NCI-H2171 treated with DMSO at 0.1 percent for 48 hours (cell line): ENCODE data around the gene NR5A2.

Experiments used
- DNase-seq: peaks from one replicate; lab custom pipeline; 2025; lab: John Stamatoyannopoulos, UW

The NR5A2 gene

DNA sequence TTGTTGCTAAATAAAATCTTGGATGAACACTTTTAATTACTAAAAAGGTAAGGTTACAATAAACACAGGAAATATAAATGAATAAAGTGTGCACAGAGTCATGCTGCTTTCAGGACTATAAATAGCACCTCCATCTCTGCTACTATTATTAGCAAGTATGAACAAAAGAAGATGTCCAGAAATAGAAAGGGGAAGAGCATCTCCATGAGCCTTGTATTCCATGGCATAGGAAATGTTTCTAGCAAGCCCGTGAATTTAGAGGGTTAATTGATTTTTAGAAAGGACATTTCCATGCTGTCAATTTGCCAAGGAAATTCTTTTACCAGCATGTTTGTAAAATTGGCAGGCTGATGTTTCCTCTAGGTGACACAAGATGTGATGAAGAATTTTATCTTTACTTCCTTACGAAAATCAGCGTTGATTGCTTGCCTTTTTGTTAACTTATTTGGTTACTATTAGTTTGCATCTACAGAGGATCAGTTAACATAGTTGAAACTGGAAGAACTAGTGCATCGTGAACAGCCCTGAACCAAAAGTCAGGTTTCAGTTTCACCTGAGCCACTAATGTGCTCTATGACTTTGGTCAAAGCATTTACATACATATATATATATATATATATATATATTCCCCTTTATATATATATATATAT, 45.3 kb downstream of the NR5A2 start:
- no peak for DNase-seq

DNA sequence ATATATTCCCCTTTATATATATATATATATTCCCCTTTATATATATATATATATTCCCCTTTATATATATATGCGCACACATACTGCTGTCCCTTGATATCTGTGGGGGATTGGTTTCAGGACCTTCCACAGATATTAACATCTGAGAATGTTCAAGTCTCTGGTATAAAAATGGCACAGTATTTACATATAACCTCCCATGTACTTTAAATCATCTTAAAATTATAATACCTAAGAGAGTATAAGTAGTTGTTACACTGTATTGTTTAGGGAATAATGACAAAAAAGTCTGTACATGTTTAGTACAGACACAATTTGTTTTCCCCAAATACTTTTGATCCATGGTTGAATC, 45.8 kb downstream of the NR5A2 start:
- DNase-seq: no peak

DNA sequence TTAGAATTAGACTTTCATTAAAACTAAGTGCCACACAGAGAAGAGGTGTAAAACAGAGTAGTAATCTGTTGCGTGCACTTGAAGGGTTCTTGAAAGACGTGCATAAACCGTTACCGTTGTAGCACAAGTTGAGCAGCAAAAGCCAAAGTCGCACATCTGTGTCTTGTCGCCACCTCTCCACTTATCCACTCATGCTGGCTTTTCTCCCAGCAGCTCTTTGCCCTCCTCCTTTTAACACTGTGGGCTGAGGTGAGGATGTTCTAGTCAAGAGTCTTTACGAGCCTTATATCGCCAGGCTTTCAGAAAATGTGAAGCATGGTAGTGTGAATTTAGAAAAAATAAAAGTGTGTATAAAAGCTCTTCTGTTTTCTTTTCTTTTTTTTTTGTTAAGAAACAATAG, 48.0 kb downstream of the NR5A2 start:
- peak; percentile 6 for DNase-seq

DNA sequence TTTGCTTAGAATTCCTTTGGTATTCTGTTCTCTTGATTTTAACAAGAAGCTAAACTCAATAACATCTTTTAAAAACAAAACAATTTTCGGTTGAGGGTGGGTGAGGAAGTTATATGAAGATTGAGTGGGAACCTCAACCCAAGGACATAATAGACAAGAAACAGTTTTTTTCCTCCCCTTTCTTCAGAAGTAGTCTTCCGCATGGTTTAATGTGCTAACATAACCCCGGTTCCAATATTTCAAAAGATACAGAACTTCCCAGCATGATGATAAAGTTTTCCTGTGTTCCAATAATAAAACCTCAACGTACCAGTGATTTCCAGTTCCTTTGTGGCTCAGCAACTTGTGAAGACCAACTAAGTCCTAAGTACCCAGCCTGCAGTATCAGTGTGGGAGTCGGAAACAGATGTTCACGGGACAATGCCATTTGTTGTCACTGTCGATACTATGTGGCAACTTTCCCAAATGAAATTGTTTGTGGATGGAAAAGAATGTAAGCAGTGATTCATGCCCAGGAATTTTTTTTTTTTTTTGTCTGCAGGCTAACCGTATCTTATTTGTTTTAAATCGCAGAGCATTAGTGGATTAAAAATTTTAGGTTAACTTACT, 48.5 kb downstream of the NR5A2 start:
- no peak for DNase-seq

DNA sequence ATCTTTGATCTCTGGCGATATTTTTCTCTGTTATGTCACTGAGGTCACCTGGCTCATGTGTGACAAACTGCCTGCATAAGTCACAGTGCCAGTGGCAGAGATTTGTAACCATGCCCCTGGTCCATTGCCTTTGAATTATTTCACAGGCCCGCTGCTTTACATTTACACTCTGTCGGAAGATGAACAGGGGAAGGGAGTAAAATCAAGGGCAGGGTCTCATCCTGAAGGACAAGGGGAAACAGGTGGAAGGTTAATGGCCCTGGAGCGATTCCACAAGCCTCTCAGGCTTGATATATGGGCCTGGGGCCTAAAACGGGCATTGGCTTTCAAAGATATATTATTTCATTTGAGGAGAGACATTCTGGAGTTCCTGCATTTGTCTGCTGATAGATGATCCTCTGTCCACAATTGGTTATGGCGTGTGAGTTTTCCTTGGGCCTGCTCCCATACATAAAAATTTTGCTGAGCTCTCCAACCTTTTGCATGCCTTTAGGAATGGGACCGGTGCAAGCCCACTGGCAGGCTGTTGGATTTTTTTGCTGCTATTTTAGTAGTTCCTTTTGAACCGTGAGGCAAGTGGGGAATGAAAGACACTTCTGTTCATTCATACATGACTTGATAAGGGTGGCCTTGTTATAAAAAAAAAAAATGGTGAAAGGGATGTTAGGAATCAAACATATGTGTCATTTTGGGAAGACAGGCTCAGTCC, 51.9 kb downstream of the NR5A2 start:
- no peak for DNase-seq

DNA sequence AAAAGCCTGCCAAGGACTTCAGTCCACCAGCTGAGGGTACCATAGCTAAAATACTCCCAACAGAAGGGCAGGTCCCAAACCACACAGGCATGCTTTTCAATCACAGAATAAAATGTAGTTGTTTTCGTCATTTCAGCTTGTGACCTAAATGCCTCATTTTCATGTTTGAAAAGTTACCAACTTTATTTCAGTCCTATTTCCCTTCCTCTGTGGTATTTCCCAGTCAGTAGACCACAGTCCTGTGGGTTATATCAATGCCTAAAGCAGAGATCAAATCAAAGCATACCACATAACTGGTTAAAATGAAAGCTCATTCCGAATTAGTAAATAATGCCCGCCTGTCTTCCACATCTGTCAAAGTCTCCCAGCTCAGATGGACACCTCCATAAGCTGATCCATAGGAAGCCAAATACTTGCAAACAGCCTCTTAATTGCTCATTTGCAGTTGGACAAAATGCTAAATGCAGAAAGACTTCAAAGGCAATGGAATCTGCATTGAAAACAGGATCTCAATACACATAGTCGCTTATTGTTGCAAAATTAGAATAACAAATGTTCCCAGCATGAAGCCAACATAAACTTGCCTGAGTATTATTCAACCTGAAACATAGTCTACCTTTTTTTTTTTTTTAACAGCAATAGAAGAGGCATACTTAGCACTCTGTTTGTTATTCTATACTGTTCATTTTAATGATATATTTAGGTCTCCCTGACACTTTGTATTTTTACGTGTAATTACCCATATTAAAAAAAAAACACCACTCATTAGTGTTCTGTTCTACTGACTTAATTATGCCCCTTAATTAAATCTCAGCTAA, 53.9 kb downstream of the NR5A2 start:
- no peak for DNase-seq

DNA sequence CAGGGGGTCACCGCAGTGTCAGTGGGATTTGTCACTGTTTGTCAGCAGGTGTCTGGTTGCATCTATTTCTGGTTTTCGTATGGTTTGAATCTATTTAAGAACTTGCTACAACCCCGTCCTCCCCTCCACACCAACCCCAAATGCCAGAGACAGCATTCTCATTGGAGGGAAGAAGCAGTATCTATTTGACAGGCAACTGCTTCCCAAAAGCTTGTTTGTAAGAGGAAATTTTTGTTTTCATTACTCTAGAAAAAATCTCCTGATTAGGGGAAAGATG, 54.4 kb downstream of the NR5A2 start:
- peak; percentile 10 for DNase-seq

DNA sequence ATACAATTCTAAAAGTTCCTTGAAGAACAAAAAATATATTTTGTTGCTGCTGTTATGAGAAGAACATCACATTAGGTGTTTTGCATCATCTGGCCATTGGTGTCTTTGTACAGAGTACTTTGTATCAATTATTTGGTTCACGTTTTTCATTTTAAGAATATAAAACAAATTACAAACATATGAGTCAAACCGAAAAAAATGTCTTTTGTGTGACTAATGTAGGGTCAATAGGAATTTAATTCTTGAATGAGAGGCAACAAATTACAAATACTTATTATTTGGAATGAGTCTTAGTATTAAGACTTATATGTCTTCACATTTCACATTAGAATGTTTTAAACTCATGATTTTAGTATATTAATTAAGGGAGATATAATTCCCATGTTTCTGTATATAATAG, 54.8 kb downstream of the NR5A2 start:
- no peak for DNase-seq

DNA sequence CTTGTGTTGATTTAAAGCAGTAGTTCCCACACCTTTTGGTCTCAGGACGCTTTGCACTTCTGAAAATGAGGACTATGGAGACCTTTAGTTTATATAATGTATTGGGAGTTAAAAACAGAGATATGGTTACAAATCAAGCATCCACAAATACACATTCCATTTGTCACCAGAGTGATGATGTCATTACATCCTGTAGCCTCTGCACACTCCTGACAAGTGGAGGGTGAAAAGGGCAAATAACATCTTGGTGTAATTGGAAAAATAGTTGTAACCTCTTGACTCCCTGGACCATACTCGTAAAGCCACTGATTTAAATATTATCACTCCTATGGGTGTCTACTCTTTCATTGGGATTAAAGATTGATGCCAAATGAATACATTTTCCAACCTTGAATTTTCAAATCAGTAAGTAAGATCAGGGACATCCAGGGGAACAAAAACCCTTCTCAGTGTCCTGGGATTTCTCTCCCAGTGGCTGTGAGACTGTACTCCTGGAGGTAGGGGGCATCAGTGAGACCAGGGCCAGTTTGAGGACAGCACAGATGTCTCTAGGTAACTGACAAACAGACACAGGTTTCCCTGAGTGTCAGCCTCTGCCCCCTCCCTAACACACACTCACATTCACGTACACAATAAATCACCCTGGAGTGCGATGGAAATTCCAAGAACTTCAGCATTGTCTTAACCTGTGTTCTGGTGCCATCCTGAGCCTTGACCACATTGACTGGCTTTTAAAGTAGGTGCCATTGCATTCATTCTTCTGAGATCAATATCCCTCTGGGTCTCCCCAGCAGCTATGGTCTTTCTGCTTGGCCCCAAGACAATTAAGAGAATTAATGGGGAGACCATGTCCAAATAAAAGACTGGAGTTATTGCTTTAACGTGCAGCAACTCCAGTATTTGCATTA, 63.0 kb downstream of the NR5A2 start:
- DNase-seq: no peak

DNA sequence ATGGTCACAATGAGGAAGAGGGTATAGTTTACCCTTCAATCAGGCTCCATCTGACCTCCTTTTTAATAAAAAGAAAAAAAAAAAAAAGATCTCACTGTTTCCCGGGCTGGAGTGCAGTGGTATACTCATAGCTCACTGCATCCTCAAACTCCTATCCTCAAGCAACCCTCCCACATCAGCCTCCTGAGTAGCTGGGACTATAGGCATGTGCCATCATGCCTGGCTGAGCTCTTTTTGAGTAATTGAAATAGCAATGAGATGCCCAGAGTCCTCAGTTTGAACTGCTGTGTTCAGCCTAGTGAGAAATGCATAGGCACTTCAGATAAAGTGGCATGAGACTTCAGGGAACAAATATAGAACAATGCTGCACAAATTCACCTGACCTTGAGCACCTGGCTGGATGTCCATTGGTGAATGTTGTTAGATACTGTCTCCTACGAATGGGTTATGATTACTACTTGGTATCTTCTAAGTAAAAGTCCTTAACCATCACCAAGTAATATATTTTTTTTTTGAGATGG, 67.6 kb downstream of the NR5A2 start:
- DNase-seq: peak; percentile 46

DNA sequence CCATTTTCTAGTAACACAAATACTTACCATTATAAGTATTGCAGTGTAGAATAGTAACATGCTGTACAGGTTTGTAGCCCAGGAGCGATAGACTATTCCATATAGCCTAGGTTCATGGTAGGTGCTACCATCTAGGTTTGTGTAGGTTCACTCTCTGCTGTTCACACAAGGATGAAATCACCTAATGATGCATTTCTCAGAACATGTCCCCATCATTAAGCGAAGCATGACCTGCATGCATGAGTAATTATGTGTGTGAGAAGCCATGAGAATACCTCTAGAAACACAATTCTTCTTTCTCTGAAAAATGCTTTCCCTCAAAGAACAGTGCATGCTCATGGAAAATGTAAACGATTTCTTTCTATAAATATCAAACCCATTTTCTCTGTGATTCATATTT, 69.3 kb downstream of the NR5A2 start:
- no peak for DNase-seq

DNA sequence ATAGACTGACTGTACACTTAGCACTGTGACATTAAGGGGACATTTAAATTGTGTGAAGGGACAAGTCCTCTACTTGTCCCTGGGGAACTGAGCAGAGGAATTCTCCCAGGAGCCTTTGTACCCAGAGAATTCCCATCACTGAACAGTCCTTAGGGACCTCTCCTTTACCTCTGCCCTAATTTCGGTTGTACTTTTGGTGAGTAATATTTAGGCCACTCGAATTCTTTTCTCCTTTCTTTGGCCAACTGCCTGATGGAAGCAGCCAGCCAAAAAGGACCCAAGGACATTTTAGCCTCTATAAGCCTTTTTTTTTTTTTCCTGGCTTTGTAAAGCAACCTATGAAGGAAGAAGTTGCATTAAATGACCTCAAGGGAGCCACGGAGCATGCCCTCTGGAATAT, 71.5 kb downstream of the NR5A2 start:
- DNase-seq: no peak

DNA sequence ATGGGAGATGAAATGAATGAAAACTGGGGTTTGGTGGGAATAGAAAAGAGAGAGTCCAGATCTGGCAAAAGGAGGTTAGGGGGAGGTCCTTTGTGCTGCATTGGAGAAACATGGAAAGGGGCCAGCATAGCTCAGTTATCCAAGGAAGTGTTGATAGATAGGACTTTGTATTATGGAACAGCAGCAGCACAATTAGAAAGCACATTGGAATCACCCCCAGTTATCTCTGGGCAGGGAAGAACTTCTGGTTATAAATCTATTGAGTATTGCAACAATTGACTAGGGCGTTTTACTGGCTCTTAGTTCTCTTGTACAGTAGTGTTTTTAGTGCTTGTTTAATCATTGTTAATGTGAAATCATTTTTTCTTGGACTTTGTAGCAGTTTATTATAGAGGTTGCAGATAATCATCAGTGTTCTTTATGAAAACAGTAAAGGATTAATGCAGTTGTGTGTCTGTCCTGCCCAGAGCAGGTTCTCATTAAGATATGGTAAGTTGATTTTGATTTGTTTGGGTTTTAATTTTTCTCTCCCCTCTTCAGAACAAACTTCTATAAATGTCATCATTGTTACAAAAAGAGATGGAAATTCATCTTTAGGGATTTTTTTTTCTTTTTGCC, 76.6 kb downstream of the NR5A2 start:
- DNase-seq: no peak

DNA sequence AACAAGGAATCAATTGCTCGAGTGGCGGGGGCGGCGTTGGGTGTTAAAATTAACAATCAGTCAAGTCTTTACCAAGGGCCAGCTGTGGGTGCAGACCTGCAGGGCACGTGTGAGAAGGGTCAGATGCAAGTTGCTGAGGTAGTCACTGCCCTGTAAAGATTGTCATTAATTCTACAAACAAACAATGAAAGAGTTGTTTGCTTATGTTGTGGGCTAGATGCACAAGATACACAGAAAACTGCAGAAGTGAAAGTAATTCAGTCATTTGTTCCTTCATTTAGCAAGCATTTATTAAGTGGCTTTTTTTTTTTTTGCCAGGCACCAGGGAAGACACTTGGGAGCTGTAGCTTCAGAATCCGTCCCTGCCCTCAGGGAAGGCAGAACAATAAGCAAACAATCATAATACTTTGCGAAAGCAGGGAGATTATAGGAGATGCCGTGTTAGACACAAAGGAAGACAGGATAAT, 79.5 kb downstream of the NR5A2 start:
- DNase-seq: no peak

DNA sequence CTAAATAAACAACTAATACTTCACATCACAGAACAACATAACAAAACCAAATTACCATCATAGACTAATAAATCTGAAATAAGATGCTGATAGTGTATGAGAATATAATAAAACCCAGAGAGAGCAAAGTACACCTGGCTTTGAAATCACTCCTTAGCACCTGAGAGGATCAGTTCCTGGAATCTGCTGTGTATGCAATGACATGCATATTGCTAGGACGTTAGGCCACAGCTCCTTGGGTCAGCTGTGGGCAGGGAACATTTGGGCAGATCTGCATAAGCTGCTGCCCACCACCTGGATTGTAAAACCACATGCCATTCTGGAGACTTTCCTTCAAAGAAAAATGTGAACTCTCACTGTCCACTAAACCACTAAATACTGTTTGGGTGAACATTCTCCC, 81.1 kb downstream of the NR5A2 start:
- no peak for DNase-seq

DNA sequence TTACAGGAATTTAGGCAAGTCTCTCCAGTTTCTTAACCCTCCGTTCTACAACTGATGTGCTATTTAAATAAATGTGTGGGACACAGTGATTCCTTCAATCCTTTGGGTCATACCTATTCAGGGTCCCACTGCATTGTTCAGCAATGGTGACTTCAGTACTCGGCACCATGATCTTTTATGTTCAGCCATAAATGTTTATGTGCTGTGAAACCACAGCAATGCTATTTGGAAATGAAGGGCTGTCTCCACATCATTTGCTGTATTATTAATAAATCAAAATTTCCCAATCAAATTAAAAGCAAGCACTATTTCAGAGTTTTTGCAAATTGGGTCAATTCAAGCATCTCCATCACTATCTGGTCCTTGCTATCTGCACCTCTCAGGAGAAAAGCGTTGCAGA, 84.8 kb downstream of the NR5A2 start:
- no peak for DNase-seq

DNA sequence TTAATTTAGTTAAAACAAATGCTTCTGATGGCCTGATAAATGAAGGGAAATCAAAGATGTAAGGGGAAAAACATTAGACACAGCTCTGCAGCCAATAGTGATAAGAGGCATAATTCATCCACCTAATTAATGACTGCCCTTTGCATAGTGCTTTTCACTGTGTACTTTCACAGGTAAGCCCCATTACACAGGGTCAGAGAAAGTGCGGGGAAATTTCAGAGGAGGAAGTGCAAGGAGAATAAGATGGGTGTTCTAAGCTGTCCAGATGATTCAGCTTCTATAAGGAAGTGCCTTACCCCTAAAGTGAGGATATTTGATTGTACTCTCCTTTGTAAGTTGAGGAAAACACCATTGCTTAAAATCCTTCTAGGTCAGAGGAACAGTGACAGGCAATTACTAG, 88.0 kb downstream of the NR5A2 start:
- no peak for DNase-seq

DNA sequence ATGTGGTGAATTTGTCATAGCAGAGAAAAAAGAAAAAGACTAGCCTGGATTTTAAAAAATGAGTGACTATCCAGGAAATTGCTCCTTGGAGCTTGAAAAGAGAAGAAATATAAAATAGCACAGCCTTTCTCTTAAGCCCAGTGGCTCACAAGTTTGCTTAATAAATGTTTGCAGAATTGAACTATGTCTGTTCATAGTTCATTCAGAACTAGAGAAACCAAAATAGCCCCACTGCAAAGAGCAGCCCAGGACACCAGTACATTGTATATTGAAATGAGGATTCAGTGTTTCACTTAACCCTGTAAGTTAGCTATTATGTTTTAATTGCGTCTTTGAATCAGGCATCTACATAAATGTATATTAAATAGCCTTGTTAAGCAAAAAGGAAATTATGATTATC, 88.8 kb downstream of the NR5A2 start:
- no peak for DNase-seq

DNA sequence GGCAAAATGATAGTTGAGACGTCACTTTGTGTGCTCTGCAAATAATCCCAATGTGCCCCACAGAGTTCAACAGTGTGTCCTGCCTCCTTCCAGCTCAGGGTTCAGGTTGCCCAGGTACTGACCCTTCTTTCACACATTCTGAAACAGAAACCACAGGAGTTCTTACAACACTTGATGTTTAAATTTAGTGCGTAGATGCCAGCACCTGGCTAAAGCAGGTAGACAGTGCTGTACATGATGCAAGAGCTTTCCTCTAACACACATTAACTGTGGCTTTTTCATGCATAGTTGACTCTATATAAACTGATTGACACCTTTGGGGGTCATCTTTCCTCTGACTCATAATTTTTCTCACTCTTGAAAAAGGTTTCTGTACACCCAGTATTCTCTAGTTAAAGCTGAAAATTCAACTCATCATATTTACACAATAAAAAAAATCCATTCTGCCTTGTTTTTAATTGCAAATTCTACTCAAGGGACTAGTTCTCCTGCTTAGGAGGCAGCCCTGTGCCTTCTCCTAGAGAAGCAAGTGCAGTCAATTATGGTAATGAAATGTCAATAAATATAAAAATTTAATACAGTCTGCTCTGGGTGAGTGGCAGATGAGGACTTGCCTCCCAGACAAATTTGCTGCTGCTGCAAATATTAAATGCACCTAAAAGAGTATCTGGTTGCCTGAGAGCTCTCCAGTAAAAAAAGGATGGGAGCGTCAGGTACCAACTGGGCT, 91.4 kb downstream of the NR5A2 start:
- peak; percentile 60 for DNase-seq

DNA sequence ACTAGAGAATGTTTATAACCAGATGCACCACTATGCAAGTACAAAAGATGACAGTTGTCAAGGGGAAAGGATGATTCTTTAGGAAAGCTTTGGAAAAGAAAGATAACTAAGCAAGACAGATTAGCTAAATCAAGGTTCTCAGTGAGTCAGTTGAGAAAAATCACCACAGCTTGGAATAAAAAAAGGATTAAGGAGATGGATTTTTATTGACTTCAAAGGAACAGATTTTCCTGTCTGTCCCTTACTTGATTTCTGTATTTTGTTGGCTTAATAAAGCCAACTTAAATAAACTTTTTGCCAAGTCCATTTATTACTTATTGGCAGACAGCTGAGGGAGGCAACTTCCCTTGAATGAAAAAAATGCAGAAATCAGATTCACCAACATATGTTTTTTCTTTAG, 93.9 kb downstream of the NR5A2 start:
- no peak for DNase-seq

DNA sequence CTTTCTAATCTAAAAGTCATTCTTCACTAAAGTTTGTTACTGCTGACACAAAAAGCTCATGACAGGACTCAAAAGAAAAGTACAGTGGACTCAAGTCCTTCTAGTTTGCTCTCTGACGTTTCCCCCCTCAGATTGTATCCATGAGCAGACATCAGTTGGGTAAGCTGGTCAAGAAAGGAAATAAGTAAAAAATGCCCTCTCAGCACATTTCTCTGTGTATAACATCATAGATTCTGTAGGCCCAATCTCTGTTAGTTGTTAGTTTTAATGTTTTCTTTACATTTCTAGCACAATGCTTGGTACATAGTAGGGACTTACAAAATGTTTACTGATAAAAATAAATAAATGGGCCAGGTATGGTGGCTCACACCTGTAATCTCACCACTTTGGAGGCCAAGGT, 96.8 kb downstream of the NR5A2 start:
- no peak for DNase-seq
